NCI-H1105 treated with DMSO at 0.1 percent for 48 hours (cell line): Measurements from ENCODE around the gene FANCC.

Experiments used
- DNase-seq: peaks from one replicate; lab custom pipeline; 2025; lab: John Stamatoyannopoulos, UW

FANCC gene

GRCh38 chr9:95085036-95085770 lies 232.3 kb downstream of the FANCC start:
- DNase-seq: no peak

GRCh38 chr9:95084254-95084934 lies 233.1 kb downstream of the FANCC start:
- DNase-seq: no peak

GRCh38 chr9:95083086-95083768 lies 234.3 kb downstream of the FANCC start:
- no peak for DNase-seq

- no peak for DNase-seq
Measured at GRCh38 chr9:95082401-95083084, 235.0 kb downstream of the FANCC start.

GRCh38 chr9:95081998-95082397 lies 235.5 kb downstream of the FANCC start:
- DNase-seq: no peak

GRCh38 chr9:95080961-95081647 lies 236.4 kb downstream of the FANCC start:
- no peak for DNase-seq

- DNase-seq: no peak
Measured at GRCh38 chr9:95079461-95079860, 238.0 kb downstream of the FANCC start.

GRCh38 chr9:95078939-95079338 lies 238.6 kb downstream of the FANCC start:
- no peak for DNase-seq

GRCh38 chr9:95078511-95078910 lies 239.0 kb downstream of the FANCC start:
- no peak for DNase-seq

- DNase-seq: no peak
Measured at GRCh38 chr9:95077766-95078370, 239.6 kb downstream of the FANCC start.

- DNase-seq: no peak
Measured at GRCh38 chr9:95077053-95077765, 240.3 kb downstream of the FANCC start.

- DNase-seq: no peak
Measured at GRCh38 chr9:95076696-95077052, 240.8 kb downstream of the FANCC start.

- DNase-seq: no peak
Measured at GRCh38 chr9:95075700-95076099, 241.8 kb downstream of the FANCC start.

- DNase-seq: peak; percentile 29
Measured at GRCh38 chr9:95074632-95075031, 242.9 kb downstream of the FANCC start.

GRCh38 chr9:95073918-95074317 lies 243.6 kb downstream of the FANCC start:
- DNase-seq: no peak

GRCh38 chr9:95073042-95073607 lies 244.4 kb downstream of the FANCC start:
- no peak for DNase-seq

GRCh38 chr9:95071925-95072324 lies 245.6 kb downstream of the FANCC start:
- no peak for DNase-seq

- no peak for DNase-seq
Measured at GRCh38 chr9:95071450-95071849, 246.1 kb downstream of the FANCC start.

- no peak for DNase-seq
Measured at GRCh38 chr9:95070549-95071021, 246.9 kb downstream of the FANCC start.

- DNase-seq: no peak
Measured at GRCh38 chr9:95067897-95068296, 249.6 kb downstream of the FANCC start.
